MCF 10A (cell line): ENCODE measurements around the gene KNCN. TPM values are rescaled to one million over a fixed set of nuclear protein-coding genes. Genes with fewer than 3 reads are reported as not detected.

Source experiments
- BruUV-seq: library from RNA; stranded (reverse); fragments of 400-500 nt; replicated peaks from 2 replicates; lab custom pipeline; 2021; lab: Mats Ljungman, UMichigan
- CTCF ChIA-PET: fragments of 300-600 bp; sonication (Branson Sonifier 250); formaldehyde crosslinking; extraction: SDS; loops from one replicate; lab custom pipeline; 2021; ENCODE audit warnings: antibody characterized with exemption, inconsistent platforms; lab: Yijun Ruan, JAX
- POLR2A ChIA-PET: fragments of 300-600, 350-650 bp; sonication (Branson Sonifier 250); formaldehyde crosslinking; extraction: SDS; loops from one replicate; lab custom pipeline; 2020; ENCODE audit warnings: antibody characterized with exemption, inconsistent platforms; lab: Yijun Ruan, JAX
- DNase-seq: peaks from one replicate; pipeline ENCODE4 v3.0.0-alpha.2; 2018; ENCODE audit not compliant: unreplicated experiment
- H3K27ac Mint-ChIP-seq: one replicate; pipeline ENCODE4 v1.8.0; 2022; ENCODE audit warnings: mild to moderate bottlenecking, low read depth, mixed read lengths; ENCODE audit not compliant: unreplicated experiment
- H3K27me3 Mint-ChIP-seq: one replicate; pipeline ENCODE4 v1.8.0; 2022; ENCODE audit warnings: mixed read lengths; ENCODE audit not compliant: insufficient read depth, unreplicated experiment
- H3K36me3 Mint-ChIP-seq: one replicate; pipeline ENCODE4 v1.8.0; 2022; ENCODE audit warnings: mild to moderate bottlenecking, moderate library complexity, mixed read lengths; ENCODE audit not compliant: insufficient read depth, unreplicated experiment
- H3K4me1 Mint-ChIP-seq: one replicate; pipeline ENCODE4 v1.8.0; 2022; ENCODE audit warnings: mixed read lengths; ENCODE audit not compliant: insufficient read depth, unreplicated experiment
- H3K4me3 Mint-ChIP-seq: one replicate; pipeline ENCODE4 v1.8.0; 2022; ENCODE audit warnings: mild to moderate bottlenecking, moderate library complexity, mixed read lengths; ENCODE audit not compliant: unreplicated experiment
- H3K9me3 Mint-ChIP-seq: one replicate; pipeline ENCODE4 v1.8.0; 2022; ENCODE audit warnings: mixed read lengths; ENCODE audit not compliant: unreplicated experiment
- intact Hi-C: fragments of 100-400 bp; cut with micrococcal nuclease; formaldehyde crosslinking; loops from 2 replicates; pipeline ENCODE4 v1.14.1; 2022
- total RNA-seq: library from RNA; stranded (reverse); gene quantifications from 2 replicates; pipeline ENCODE4 v1.2.3, GENCODE V29; 2022
- TF ChIP-seq, protein P1 (sequence below): fragments of 200-600 bp; IDR thresholded peaks from one replicate; pipeline ENCODE4 v1.8.0; 2022; ENCODE audit warnings: antibody characterized with exemption, mild to moderate bottlenecking; ENCODE audit not compliant: unreplicated experiment

The KNCN gene
- total RNA-seq, 1 experiment from 2014 or later: not detected

DNA sequence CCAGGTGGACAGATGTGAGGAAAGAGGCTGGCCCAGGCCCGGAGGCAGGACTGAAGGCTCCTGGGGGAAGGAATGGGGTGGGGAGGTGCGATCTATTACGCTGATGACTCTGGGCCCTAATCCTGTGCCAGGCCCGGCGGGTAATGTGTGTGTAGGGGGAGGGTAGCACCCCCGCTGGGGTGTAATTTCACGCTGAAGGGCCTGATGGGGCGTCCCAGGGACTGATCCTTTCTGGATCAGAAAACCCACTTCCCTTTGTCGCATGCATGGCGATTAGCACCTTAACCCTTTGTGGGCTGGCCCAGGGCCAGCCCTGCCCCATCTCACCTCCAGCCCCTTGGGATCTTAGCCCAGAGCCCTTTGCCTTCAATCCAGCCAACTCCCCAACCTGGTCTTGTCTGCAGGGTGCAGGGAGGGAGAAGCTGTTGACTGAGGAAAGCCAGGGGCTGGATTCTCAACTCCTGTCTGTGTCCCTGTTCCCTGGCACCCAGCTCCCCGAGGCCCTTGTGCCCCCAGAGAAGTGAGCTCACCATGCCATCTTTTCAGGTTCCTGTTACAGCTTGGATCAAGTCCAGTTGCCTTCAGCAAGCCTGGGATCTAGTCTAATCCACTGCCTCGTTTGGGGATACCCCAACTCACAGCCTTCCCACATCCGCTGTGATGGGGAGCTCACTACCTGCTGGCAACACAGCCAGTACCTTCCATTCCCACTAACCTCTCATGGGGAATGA is 26.0 kb downstream of the KNCN start:
- TF ChIP-seq, protein P1, sequence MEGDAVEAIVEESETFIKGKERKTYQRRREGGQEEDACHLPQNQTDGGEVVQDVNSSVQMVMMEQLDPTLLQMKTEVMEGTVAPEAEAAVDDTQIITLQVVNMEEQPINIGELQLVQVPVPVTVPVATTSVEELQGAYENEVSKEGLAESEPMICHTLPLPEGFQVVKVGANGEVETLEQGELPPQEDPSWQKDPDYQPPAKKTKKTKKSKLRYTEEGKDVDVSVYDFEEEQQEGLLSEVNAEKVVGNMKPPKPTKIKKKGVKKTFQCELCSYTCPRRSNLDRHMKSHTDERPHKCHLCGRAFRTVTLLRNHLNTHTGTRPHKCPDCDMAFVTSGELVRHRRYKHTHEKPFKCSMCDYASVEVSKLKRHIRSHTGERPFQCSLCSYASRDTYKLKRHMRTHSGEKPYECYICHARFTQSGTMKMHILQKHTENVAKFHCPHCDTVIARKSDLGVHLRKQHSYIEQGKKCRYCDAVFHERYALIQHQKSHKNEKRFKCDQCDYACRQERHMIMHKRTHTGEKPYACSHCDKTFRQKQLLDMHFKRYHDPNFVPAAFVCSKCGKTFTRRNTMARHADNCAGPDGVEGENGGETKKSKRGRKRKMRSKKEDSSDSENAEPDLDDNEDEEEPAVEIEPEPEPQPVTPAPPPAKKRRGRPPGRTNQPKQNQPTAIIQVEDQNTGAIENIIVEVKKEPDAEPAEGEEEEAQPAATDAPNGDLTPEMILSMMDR: no peak
- no peaks in the 10 kb centered on the region for H3K9me3 Mint-ChIP-seq
- no TSS peak for BruUV-seq
- intact Hi-C loops: no loop called here
- CTCF ChIA-PET: interaction anchor here (0.6 to 6.6 kb wide), 9 partner anchors 14 to 117 kb away, joined by 3 to 223 read pairs (median 8); a partner anchor contains a TSS
- H3K4me3 Mint-ChIP-seq: no peak overlapping the region
- no peaks in the 10 kb centered on the region for H3K36me3 Mint-ChIP-seq
- H3K27ac Mint-ChIP-seq: no peak overlapping the region
- no peak for DNase-seq
- POLR2A ChIA-PET: interaction anchor here (1.6 kb wide), 1 partner anchor 46 kb away, joined by 4 read pairs; no protein-coding TSS in a partner anchor
- peaks cover 35% of the 10 kb centered on the region for H3K4me1 Mint-ChIP-seq
- H3K27me3 Mint-ChIP-seq: peaks cover 14% of the 10 kb centered on the region

DNA sequence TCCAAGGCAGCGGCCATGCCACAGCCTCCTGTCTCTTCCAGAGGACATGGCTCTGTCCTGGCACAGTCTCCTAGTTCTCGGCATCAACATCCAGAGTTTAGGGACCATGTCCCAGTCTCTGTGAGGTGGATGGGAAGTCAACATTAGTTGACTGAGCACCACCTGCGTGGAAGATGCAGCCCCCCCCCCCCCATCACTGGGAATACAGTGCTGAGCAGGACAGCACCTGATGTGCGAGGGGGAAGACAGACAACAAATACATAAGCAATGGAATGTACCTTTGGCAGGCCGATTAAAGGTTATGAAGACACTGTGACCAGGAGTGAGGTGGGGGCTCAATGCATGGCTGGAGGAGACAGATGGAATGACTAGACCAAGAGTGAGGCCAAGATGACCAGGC is 26.6 kb downstream of the KNCN start:
- Mint-ChIP-seq H3K4me1 (peaks cover 39% of the 10 kb centered on the region), H3K27ac (no peak overlapping the region), H3K27me3 (peaks cover 14% of the 10 kb centered on the region), H3K9me3 (no peaks in the 10 kb centered on the region), H3K4me3 (no peak overlapping the region), H3K36me3 (no peaks in the 10 kb centered on the region)
- intact Hi-C loops: no loop called here
- no peak for DNase-seq
- ChIA-PET POLR2A (interaction anchor here (0.6 to 0.8 kb wide), 2 partner anchors 49 to 184 kb away, joined by 3 read pairs; partner anchors contain the start of gene NSUN4), CTCF (interaction anchor here (0.6 to 6.6 kb wide), 6 partner anchors 10 to 110 kb away, joined by 3 to 223 read pairs (median 22); no protein-coding TSS in a partner anchor)
- TF ChIP-seq, protein P1: no peak
- no TSS peak for BruUV-seq

DNA sequence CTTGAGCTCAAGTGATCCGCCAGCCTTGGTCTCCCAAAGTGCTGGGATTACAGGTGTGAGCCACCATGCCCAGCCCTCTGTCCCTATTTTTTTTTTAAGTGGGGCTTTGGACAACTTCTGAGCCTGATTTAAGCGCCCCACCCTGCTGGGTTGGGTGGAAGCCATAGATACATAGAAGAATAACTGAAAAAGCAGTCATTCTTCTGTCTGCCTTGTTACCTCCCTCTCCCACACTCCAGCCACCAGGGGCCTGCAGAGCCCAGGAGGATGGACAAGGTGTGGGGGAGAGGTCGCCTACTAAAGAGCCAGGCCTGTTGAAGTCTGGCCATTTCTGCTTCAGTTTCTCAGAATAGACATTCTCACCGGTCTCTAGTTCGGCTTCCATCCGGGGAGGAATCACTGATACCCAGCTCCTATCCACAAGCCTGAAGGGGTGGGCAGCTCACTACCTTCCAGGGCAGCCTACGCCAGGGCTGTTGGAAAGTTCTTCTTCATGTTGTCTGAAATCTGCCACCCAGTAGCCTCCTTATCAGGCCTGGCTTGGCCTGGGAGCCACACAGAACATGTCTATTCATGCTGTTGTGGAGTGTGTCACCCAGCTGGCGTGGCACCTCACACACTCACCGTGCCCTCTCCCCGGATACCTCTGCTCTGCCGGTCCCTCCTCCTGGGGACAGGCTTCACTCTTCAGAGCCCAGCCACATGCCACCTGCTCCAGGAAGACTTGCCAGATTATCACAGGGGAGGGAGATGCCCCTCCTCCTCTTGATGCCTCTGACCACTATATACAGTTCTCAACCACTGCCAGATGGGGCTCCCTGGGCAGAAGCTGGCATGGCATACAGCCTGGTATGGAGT is 27.7 kb downstream of the KNCN start:
- DNase-seq: no peak
- Mint-ChIP-seq H3K27ac (no peak overlapping the region), H3K4me3 (no peak overlapping the region), H3K27me3 (peaks cover 6% of the 10 kb centered on the region), H3K36me3 (no peaks in the 10 kb centered on the region), H3K9me3 (no peaks in the 10 kb centered on the region), H3K4me1 (peaks cover 32% of the 10 kb centered on the region)
- TF ChIP-seq, protein P1: no peak
- no TSS peak for BruUV-seq
- intact Hi-C loops: no loop called here
- POLR2A ChIA-PET: interaction anchor here (0.6 to 1.1 kb wide), 3 partner anchors 47 to 183 kb away, joined by 3 to 5 read pairs (median 3); partner anchors contain the start of gene NSUN4
- CTCF ChIA-PET: interaction anchor here (0.6 to 4.3 kb wide), 8 partner anchors 11 to 109 kb away, joined by 3 to 41 read pairs (median 4); no protein-coding TSS in a partner anchor
